Measurements from ENCODE around the gene NAP1L1.

NAP1L1 gene

GRCh38 chr12:76083246-76083903 lies 1.1 kb downstream of the NAP1L1 start:
- DNase-seq = no peak

GRCh38 chr12:76081909-76082308 lies 2.6 kb downstream of the NAP1L1 start:
- DNase-seq = no peak

DNA sequence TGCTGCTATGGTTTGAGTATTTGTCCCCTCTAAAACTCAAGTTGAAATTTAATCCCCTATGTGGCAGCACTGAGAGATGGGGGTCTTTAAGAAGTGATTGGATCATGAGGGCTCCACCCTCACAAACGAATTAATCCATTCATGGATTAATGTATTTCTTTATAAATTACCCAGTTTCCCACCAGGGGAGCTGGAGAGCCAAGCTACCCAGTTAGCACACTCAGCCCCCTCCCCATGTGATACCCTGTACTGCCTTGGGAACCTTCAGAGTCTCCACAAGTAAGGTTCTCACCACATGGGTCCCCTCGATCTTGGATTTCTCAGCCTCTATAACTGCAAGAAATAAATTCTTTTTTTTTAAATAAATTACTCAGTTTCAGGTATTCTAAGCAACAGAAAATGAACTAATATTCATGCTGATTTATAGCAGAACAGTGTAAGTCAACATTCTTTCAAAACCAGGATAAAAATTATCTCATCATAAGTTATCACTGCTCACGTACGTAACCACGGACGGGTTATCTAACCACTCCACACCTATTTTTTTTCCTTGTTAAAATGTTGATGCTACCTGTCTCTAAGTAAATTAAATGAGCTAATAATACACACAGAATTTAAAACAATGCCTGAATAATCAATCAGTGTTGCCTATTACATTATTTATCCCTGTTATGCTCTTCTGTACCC lies 3.6 kb downstream of the NAP1L1 start:
- no peak for DNase-seq

DNA sequence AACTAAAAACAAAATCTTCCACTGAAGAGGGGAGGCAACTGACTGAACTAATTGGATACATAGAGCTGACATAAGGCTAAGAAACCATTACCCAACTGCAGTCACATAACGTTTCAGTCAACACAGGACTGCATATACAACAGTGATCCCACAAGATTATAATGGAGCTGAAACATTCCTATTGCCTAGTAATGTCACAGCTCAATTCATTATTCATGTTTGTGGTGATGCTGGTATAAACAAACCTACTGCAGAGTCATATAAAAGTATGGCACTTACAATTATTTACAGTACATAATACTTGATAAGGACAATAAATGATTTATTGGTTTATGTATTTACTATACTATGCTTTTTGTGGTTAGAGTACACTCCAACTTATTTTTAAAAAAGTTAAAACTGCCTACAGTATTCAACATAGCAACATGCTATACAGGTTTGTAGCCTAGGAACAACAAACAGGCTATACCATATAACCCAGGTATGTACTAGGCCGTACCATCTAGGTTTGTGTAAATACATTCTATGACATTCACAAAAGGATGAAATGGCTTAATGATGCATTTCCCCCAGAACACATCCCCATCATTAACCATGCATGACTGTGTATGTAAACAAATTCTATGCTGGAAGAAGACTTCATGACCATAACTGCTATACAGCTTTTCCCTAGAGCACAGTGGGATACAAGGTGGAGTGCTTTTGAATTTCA lies 4.3 kb downstream of the NAP1L1 start:
- no peak for DNase-seq

DNA sequence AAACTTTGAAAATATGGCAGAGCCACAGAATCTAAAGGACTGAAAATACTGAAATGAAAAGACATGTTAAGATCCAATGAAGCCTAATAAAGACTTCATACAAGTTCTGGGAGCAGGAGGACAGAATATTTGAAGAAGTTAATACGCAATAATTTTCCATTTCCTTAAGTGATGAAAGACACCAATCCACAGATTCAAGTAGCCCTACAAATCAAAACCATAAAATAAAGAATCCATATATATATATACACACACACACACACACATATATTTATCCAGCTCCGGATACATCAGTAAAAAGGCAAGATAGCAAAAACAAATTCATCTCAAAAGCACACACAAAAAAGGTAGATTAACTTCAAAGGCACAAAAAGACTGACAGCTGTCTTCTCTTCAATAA lies 5.7 kb downstream of the NAP1L1 start:
- no peak for DNase-seq

GRCh38 chr12:76075448-76075847 lies 9.0 kb downstream of the NAP1L1 start:
- no peak for DNase-seq

DNA sequence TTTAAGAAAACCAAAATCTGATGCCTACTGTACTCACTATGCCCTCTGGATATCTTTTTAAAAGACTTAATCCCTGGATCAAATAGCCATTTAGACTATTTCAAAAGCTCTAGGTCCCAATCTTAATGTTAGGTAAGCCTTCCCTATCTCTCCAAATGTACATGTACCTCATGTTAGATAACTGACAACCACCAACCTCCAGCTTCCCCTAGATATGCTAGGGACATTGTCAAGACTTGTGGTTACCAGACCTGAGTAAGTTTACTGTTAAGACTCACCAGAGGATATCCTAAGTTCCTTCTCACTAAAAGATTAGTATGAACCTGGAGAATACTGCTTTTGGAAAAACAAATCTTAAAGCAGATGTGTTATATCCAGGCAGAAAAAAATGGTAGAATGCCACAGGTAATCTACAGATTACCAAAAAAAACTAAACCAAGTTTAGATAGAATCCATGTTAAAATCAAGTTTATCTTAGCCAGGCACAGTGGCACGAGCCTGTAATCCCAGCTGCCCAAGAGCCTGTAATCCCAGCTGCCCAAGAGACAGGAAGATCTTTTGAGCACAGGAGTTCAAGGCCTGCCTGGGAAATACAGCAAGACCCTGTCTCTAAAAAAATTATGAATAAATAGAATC lies 9.7 kb downstream of the NAP1L1 start:
- DNase-seq = no peak

DNA sequence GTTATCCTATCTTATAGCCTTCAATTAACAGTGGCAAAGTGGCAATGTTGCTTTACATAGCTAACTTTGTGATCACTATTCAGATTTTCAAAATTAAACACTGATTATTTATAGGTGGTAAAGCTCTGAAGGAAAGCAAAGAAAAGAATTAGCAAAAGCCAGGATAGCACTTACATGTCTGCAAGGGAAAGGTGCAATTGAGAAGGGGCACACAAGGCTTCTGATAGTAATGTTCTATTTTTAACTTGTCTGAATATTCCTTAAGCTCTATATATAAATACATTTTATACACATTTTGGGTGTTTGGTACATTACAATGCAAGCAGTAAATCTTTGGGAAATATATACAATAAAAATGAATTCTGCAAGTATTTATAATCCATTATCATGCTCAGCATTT lies 10.9 kb downstream of the NAP1L1 start:
- no peak for DNase-seq

- DNase-seq = no peak
Observed at GRCh38 chr12:76072568-76072967, 11.9 kb downstream of the NAP1L1 start.

GRCh38 chr12:76069339-76069738 lies 15.1 kb downstream of the NAP1L1 start:
- no peak for DNase-seq

DNA sequence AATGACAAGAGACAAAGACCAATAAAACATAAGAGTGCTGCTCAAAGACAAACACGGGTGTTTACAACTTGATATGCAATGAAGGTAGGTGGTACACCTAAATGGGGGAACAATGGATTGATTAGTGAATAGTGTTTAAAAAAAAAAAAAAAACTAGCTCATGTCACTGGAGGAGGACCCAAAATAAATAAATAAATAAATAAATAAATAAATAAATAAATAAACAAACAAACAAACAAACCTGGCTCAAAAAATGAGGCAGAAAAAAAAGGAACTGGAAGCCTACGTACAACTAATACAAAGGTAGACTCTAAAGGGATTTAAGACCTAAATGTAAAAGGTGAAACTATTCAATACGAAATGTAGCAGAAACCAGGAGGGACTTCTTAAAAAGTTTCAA lies 18.6 kb downstream of the NAP1L1 start:
- no peak for DNase-seq

- DNase-seq = no peak
Observed at GRCh38 chr12:76064904-76065303, 19.6 kb downstream of the NAP1L1 start.

GRCh38 chr12:76060111-76060510 lies 24.4 kb downstream of the NAP1L1 start:
- DNase-seq = no peak

DNA sequence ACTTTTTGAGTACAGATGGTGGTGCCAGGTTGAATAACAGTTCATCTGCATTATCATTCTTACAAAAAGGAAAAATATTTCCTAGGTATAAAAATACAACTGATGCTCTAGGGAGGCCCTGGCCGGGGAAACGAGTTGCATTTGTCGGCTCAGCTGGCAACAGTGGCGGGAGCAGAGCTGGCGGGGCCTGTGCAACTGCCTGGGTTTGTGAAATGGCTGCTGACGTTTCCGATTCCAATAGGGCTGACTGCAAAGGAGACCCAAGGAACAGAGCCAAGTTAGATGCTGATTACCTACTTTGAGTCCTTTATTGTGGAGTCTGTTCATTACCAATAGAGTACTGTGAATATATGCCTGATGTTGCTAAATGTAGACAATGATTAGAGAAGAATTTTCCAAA lies 27.2 kb downstream of the NAP1L1 start:
- DNase-seq = no peak

GRCh38 chr12:76055393-76055792 lies 29.1 kb downstream of the NAP1L1 start:
- no peak for DNase-seq

DNA sequence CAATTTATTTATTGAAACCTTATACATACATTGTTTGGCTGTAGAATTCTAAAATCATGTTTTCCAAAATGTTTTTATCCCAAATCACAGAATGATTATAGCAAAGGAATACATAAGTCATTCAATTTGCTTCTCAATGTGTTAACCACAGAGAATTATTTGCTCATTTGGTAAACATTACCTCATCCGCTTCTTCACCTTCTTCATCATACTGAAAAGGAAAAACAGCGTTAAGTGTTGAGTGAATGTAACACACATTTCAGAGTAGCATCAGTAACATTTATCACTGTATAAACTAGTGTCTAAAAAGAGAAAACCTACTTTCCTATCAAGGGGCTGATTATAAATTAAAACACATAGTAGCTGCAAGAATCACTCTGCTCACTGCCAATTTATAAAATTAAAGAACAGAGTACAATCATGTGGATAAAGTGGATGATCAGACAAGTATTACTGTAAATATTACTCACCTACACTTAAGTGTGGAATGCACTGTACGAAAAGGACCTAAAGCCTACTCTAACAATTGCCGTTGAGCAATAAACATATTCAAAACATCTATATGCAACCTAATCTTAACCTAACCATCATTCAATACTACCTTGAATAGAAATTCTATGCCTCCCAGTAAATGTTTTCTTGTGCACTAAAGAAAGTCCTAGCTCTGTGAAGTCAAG lies 34.8 kb downstream of the NAP1L1 start:
- DNase-seq = no peak

DNA sequence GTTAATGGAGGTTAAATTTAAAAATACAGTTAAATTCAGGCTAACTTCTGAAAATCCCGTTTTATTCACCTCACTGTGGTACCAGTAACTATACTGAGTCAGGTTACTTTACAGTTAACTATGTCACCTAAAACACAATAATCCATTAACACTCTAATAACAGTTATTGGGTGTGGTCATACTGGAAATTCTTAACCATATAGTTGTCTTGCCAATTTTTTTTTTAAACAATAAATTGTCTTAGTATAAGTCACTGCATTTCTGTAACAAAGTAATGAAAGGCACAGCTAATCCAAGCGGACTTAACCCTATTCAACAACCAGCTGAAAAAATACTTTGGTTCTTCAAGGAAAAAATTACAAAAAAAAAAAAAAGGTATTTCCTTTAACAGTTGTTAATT lies 36.7 kb downstream of the NAP1L1 start:
- no peak for DNase-seq

DNA sequence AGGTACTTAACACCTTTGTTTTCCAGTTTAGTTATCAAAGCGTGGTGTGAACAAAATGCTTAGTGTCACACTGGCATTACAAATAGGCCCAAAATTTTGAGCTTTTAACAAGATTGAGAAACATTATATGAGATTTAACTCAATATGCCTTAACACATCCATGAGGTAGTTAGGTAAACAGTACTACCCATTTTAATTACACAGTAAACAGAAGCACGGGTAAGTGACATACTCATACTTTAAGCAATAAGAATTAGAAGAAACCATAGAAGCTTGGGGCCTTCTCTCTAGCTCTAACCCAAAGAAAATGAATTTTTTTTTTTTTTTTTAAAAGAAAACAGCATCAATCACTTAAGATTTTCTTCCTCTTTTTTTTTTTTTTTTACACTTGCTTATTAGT lies 37.4 kb downstream of the NAP1L1 start:
- no peak for DNase-seq

GRCh38 chr12:76043377-76043776 lies 41.1 kb downstream of the NAP1L1 start:
- DNase-seq = no peak

DNA sequence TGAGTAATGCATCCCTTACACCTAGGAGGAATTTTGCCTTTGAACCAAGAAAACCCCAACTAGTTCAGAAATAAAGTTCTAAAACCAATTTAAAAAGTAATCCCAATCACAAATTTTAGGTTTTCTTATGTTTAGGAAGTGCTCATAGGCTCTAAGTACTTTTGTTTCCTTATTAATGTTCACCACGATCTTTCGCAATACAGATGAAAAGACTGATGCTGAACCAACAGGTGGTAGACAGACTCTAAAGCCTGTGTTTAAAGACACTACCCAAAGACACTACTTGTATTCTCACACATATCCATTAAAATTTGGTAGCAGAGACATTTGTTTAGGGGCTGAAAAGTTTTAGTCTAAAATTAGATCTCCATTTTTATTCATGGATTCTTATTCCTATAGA lies 42.3 kb downstream of the NAP1L1 start:
- DNase-seq = no peak

DNA sequence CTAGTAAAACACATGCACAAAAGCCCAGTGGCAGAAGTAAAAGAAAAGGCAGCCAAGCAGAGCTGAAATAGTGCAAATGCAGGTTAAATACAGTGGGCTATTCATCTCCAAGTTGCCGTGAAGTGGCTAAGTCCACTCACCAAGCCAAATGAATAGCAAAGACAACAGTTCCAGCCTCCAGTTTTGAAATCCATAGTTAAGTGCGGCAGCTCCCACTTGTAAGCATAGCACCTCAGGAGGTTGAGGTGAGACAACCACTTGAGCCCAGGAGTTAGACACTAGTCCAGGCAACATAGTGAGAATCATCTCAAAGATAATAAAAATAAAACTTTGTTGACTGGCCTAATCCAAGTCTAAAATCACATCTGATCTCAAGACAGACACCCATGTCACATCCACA lies 43.1 kb downstream of the NAP1L1 start:
- DNase-seq = no peak

DNA sequence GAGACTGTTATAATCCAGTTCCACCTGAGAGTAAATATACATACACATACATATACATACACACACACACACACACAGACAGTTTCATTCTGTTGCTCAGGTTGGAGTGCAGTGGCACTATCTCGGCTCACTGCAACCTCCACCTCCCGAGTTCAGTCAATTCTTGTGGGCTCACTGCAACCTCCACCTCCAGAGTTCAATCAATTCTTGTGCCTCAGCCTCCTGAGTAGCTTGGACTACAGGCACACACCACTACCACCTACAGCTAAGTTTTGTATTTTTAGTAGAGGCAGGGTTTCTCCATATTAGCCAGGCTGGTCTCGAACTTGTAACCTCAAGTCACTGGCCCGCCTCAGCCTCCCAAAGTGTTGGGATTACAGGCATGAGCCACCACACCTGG lies 44.0 kb downstream of the NAP1L1 start:
- no peak for DNase-seq

GRCh38 chr12:76038176-76038575 lies 46.3 kb downstream of the NAP1L1 start:
- DNase-seq = no peak
